H1 (cell line): ENCODE measurements around the gene TSPAN9. TPM values are rescaled to one million over a fixed set of nuclear protein-coding genes. Genes with fewer than 3 reads are reported as not detected.

Experiments used
- CTCF ChIA-PET: fragments of 300-600 bp; sonication (Branson Sonifier 250); formaldehyde crosslinking; loops from one replicate; lab custom pipeline; 2021; ENCODE audit not compliant: partially characterized antibody; lab: Charles Lee
- POLR2A ChIA-PET: fragments of 300-600 bp; sonication (Branson Sonifier 250); formaldehyde crosslinking; loops from one replicate; lab custom pipeline; 2021; ENCODE audit warnings: inconsistent platforms; ENCODE audit not compliant: partially characterized antibody; lab: Charles Lee
- DNase-seq, 2 experiments: peaks; one replicate each; pipeline versions ENCODE4 v3.0.0 to v3.0.0-alpha.2; 2010 to 2022; ENCODE audit warnings: low spot score in 2 of 2, low read depth in 1 of 2, mixed read lengths in 1 of 2
- FAIRE-seq: peaks from 2 replicates; lab custom pipeline; 2011; peaks lifted over from hg19 to GRCh38; lab: Jason Lieb, UNC
- H2AFZ ChIP-seq: 2 replicates; pipeline ENCODE4 v1.8.1; 2012; ENCODE audit warnings: low read length, inconsistent platforms
- H2AK5ac ChIP-seq: 2 replicates; pipeline ENCODE4 v1.6.1; 2013; ENCODE audit warnings: low read depth, low read length
- H2BK120ac ChIP-seq: replicated peaks from 2 replicates; pipeline ENCODE3; 2013; ENCODE audit warnings: low read depth, low read length, inconsistent platforms
- H2BK12ac ChIP-seq: 2 replicates; pipeline ENCODE4 v1.6.1; 2013; ENCODE audit warnings: low read depth, low read length
- H2BK15ac ChIP-seq: 2 replicates; pipeline ENCODE4 v1.6.1; 2013; ENCODE audit warnings: low read length
- H2BK20ac ChIP-seq: 2 replicates; pipeline ENCODE4 v1.6.1; 2013; ENCODE audit warnings: low read length
- H2BK5ac ChIP-seq: 2 replicates; pipeline ENCODE4 v1.6.1; 2013; ENCODE audit warnings: low read depth, low read length
- H3K14ac ChIP-seq: 2 replicates; pipeline ENCODE4 v1.6.1; 2013; ENCODE audit warnings: inconsistent platforms; ENCODE audit not compliant: insufficient read length
- H3K18ac ChIP-seq: 2 replicates; pipeline ENCODE4 v1.6.1; 2013; ENCODE audit warnings: low read length; ENCODE audit errors: extremely low read depth
- H3K23ac ChIP-seq: 2 replicates; pipeline ENCODE4 v1.6.1; 2013; ENCODE audit warnings: inconsistent platforms; ENCODE audit not compliant: insufficient read length
- H3K23me2 ChIP-seq: 2 replicates; pipeline ENCODE4 v1.6.1; 2013; ENCODE audit warnings: low read depth, low read length
- H3K27ac ChIP-seq: 2 replicates; pipeline ENCODE4 v1.6.1; 2011; ENCODE audit warnings: low read depth, low read length, inconsistent platforms
- H3K27me3 ChIP-seq, 4 experiments: replicated peaks in 1 of 4; 1 replicate in 1 of 4; 2 replicates in 3 of 4; pipeline versions ENCODE4 v1.6.1 to v1.8.1; 2011 to 2013; ENCODE audit warnings: low read length in 3 of 4, mild to moderate bottlenecking in 3 of 4, inconsistent platforms in 2 of 4, mixed read lengths in 2 of 4, moderate library complexity in 1 of 4; ENCODE audit not compliant: control insufficient read depth in 3 of 4, insufficient read depth in 3 of 4; ENCODE audit errors: extremely low read depth in 1 of 4
- H3K36me3 ChIP-seq, 4 experiments: 2 replicates each; pipeline versions ENCODE4 v1.6.1 to v1.8.1; 2011 to 2013; ENCODE audit warnings: mild to moderate bottlenecking in 4 of 4, low read length in 3 of 4, moderate library complexity in 2 of 4, control low read depth in 1 of 4, inconsistent platforms in 1 of 4; ENCODE audit not compliant: insufficient read depth in 4 of 4, control insufficient read depth in 2 of 4
- H3K4ac ChIP-seq: replicated peaks from 2 replicates; pipeline ENCODE3; 2013; ENCODE audit warnings: low read length, low read depth, mixed read lengths, inconsistent platforms; ENCODE audit not compliant: insufficient read length
- H3K4me1 ChIP-seq, 4 experiments: replicated peaks in 1 of 4; 1 replicate in 1 of 4; 2 replicates in 3 of 4; pipeline versions ENCODE4 v1.6.1 to v1.8.1; 2011 to 2013; ENCODE audit warnings: low read length in 3 of 4, inconsistent platforms in 2 of 4, mixed read lengths in 1 of 4; ENCODE audit not compliant: insufficient read depth in 4 of 4, control insufficient read depth in 3 of 4
- H3K4me2 ChIP-seq, 2 experiments: 2 replicates each; pipeline versions ENCODE4 v1.6.1 to v1.8.1; 2011 to 2013; ENCODE audit warnings: low read depth in 2 of 2, low read length in 2 of 2, control low read depth in 1 of 2, inconsistent platforms in 1 of 2, mild to moderate bottlenecking in 1 of 2; ENCODE audit not compliant: insufficient read depth in 1 of 2
- H3K4me3 ChIP-seq, 4 experiments: fragments of 200-600, 300-600 bp in 1 of 4; sonication (generic), shearing (Covaris generic), sonication (Bioruptor Twin) in 1 of 4; 2 replicates each; pipeline versions ENCODE4 v1.5.1 to v1.8.1; 2011 to 2016; ENCODE audit warnings: low read length in 4 of 4, low read depth in 3 of 4, control low read depth in 2 of 4, inconsistent platforms in 2 of 4, mild to moderate bottlenecking in 2 of 4, mixed read lengths in 1 of 4, moderate library complexity in 1 of 4; ENCODE audit not compliant: insufficient read depth in 2 of 4; ENCODE audit errors: extremely low read depth in 1 of 4
- H3K56ac ChIP-seq: replicated peaks from 2 replicates; pipeline ENCODE3; 2013; ENCODE audit warnings: low read depth, mild to moderate bottlenecking, mixed read lengths, low read length, inconsistent platforms; ENCODE audit not compliant: insufficient read length
- H3K79me1 ChIP-seq: 2 replicates; pipeline ENCODE4 v1.6.1; 2013; ENCODE audit warnings: low read depth, low read length, control low read depth
- H3K79me2 ChIP-seq, 2 experiments: 2 replicates each; pipeline versions ENCODE4 v1.6.1 to v1.8.1; 2012 to 2013; ENCODE audit warnings: low read length in 2 of 2, mild to moderate bottlenecking in 2 of 2, inconsistent platforms in 1 of 2; ENCODE audit not compliant: insufficient read depth in 2 of 2, control insufficient read depth in 1 of 2
- H3K9ac ChIP-seq, 4 experiments: replicated peaks in 1 of 4; 1 replicate in 1 of 4; 2 replicates in 3 of 4; pipeline versions ENCODE4 v1.6.1 to v1.8.1; 2011 to 2013; ENCODE audit warnings: low read depth in 3 of 4, low read length in 3 of 4, control low read depth in 2 of 4, mild to moderate bottlenecking in 2 of 4, moderate library complexity in 2 of 4, inconsistent platforms in 1 of 4; ENCODE audit errors: extremely low read depth in 1 of 4
- H3K9me3 ChIP-seq, 2 experiments: 2 replicates each; pipeline versions ENCODE4 v1.6.1 to v1.8.1; 2012 to 2013; ENCODE audit warnings: mild to moderate bottlenecking in 2 of 2, moderate library complexity in 2 of 2, control low read depth in 1 of 2, inconsistent platforms in 1 of 2, low read depth in 1 of 2, low read length in 1 of 2, mixed read lengths in 1 of 2; ENCODE audit not compliant: insufficient read depth in 2 of 2
- H4K20me1 ChIP-seq, 2 experiments: replicated peaks in 1 of 2; 2 replicates each; pipeline versions ENCODE3 to v1.8.1; 2011 to 2013; ENCODE audit warnings: inconsistent platforms in 2 of 2, low read length in 2 of 2, mild to moderate bottlenecking in 1 of 2; ENCODE audit not compliant: insufficient read depth in 2 of 2, control insufficient read depth in 1 of 2
- H4K5ac ChIP-seq: 2 replicates; pipeline ENCODE4 v1.6.1; 2013; ENCODE audit warnings: low read length, low read depth, mixed read lengths, inconsistent platforms; ENCODE audit not compliant: insufficient read length
- H4K8ac ChIP-seq: 2 replicates; pipeline ENCODE4 v1.8.0; 2013; ENCODE audit warnings: mild to moderate bottlenecking, moderate library complexity, low read length, inconsistent platforms; ENCODE audit not compliant: insufficient read depth; ENCODE audit errors: extremely low read depth
- H4K91ac ChIP-seq: replicated peaks from 2 replicates; pipeline ENCODE3; 2013; ENCODE audit warnings: low read length, mixed read lengths, inconsistent platforms; ENCODE audit not compliant: insufficient read length
- CHD1 ChIP-seq: IDR thresholded peaks from 2 replicates; pipeline ENCODE4 v1.6.1; 2012; ENCODE audit warnings: low read depth, low read length, improper control_type of control experiment
- JUND ChIP-seq: IDR thresholded peaks from 2 replicates; pipeline ENCODE4 v1.6.1; 2011; ENCODE audit warnings: mild to moderate bottlenecking, improper control_type of control experiment, low read length
- KDM1A ChIP-seq: fragments of 200-600, 300-600 bp; sonication (generic); IDR thresholded peaks from 2 replicates; pipeline ENCODE4 v1.7.1; 2016; ENCODE audit warnings: mild to moderate bottlenecking, low read length, borderline replicate concordance
- KDM5A ChIP-seq: fragments of 200-600 bp; IDR thresholded peaks from 2 replicates; pipeline ENCODE4 v1.7.1; 2012; ENCODE audit warnings: mild to moderate bottlenecking, low read length, inconsistent platforms, mixed read lengths
- NRF1 ChIP-seq: IDR thresholded peaks from 2 replicates; pipeline ENCODE4 v1.6.1; 2011; ENCODE audit warnings: mild to moderate bottlenecking, low read depth, low read length, improper control_type of control experiment
- POLR2A ChIP-seq, 2 experiments: IDR thresholded peaks; 1 replicate in 1 of 2; 2 replicates in 1 of 2; pipeline ENCODE4 v1.6.1; 2011; ENCODE audit warnings: low read depth in 2 of 2, low read length in 2 of 2, mild to moderate bottlenecking in 2 of 2; ENCODE audit errors: control extremely low read depth in 1 of 2
- SRF ChIP-seq: IDR thresholded peaks from 2 replicates; pipeline ENCODE4 v1.6.1; 2011; ENCODE audit warnings: mild to moderate bottlenecking, low read depth, low read length, moderate library complexity
- TEAD4 ChIP-seq: IDR thresholded peaks from 2 replicates; pipeline ENCODE4 v1.6.1; 2012; ENCODE audit warnings: low read depth, low read length, inconsistent platforms, mixed read lengths
- WGBS, 2 experiments: shearing (Covaris generic) in 1 of 2; methylation state at CpG; one replicate each; pipeline versions ENCODE4 v1.1.6 to v1.1.7; 2013 to 2015; ENCODE audit warnings: low lambda C conversion rate in 2 of 2, mixed read lengths in 2 of 2, inconsistent platforms in 1 of 2, low coverage in 1 of 2, missing lambda C conversion rate in 1 of 2; ENCODE audit not compliant: insufficient replicate concordance in 2 of 2, insufficient coverage in 1 of 2, insufficient read length in 1 of 2; ENCODE audit errors: extremely low coverage in 1 of 2, missing lambda C conversion rate in 1 of 2; 5-methylcytosine and 5-hydroxymethylcytosine counted together
- polyA plus RNA-seq, 7 experiments: library from polyadenylated mRNA; depleted of rRNA in 3 of 7; stranded (reverse) in 5 of 7; unstranded in 2 of 7; fragments of >200 nt in 5 of 7; fragments of 200-250 nt in 2 of 7; gene quantifications; 1 replicate in 5 of 7; 2 replicates in 1 of 7; 4 replicates in 1 of 7; pipeline versions ENCODE4 v1.2.1 to v1.2.3, GENCODE V29; 2011 to 2013; ENCODE audit warnings: missing spikeins in 2 of 7, mixed read lengths in 2 of 7
- total RNA-seq: library from RNA; stranded (reverse); fragmentation: NEBNext Ultra II Directional; extraction: Animal tissue kit (Norgen Biotek cat#: 25700); gene quantifications from 2 replicates; pipeline ENCODE4 v1.2.1, GENCODE V29; 2021
- TF ChIP-seq, protein P1 (sequence below): IDR thresholded peaks from 2 replicates; pipeline ENCODE4 v1.6.1; 2012; ENCODE audit warnings: inconsistent platforms

The TSPAN9 gene
- total and polyA plus RNA-seq, 2 of the 8 experiments (the other 6 are each of a cell fraction or from before 2014, with no cell fraction given) = 11.5 to 29.1 TPM

DNA sequence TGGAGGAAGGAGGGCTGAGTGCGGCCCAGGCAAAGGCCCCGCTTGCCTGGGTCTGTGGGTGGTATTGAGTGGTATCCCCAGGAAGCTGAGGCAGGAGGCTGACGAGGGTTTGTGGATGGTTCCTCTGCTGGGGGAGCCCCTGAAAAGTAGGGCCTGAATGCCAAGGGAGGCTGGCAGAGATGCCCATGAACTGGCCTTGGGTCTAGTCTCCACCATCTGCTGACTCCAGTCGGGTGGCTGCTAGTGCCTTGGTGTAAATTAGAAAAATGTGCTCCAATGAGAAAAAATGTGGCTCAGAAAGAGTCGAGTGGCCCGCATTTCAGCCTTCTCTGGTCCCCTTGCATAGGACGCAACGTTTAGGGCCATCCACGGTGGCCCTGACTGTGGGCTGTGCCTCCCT, 232.6 kb downstream of the TSPAN9 start:
- Histone ChIP-seq H3K4ac (no peak overlapping the region), H2AFZ (no peak overlapping the region), H3K4me1 (peaks cover 0 to 5% (median 0%) of the 10 kb centered on the region in 4 experiments; a peak in 2 of 7 replicates), H3K79me2 (no peaks in the 10 kb centered on the region), H3K18ac (no peak overlapping the region), H3K9me3 (no peaks in the 10 kb centered on the region), H3K27ac (no peak overlapping the region), H3K9ac (no peak overlapping the region), H3K23me2 (no peaks in the 10 kb centered on the region), H2BK5ac (no peak overlapping the region), H4K91ac (no peak overlapping the region), H4K8ac (peak overlapping the region; percentile 38; the same call in 1 of the 2 replicates), H2BK15ac (no peak overlapping the region), H3K56ac (no peak overlapping the region), H3K23ac (no peak overlapping the region), H2BK20ac (no peak overlapping the region), H2BK12ac (no peak overlapping the region), H3K4me2 (no peak overlapping the region), H3K27me3 (no peaks in the 10 kb centered on the region; a peak in 2 of 7 replicates), H2BK120ac (no peak overlapping the region), H3K36me3 (no peaks in the 10 kb centered on the region), H3K79me1 (no peaks in the 10 kb centered on the region), H4K20me1 (no peaks in the 10 kb centered on the region), H3K4me3 (no peak overlapping the region), H2AK5ac (no peak overlapping the region), H3K14ac (no peak overlapping the region), H4K5ac (no peak overlapping the region)
- FAIRE-seq (no peak), DNase-seq (no peak)
- WGBS, 2 experiments = 94% methylated on average over 8 of the region's 9 CpGs; no CpG with 5 or more reads in 1 of the 2 experiments
- TF ChIP-seq JUND (no peak), TEAD4 (no peak), KDM5A (no peak), NRF1 (no peak), POLR2A (IDR thresholded peaks at IDR 0.05; ENCODE audit: control extremely low read depth in 1 of 2, low read depth in 2 of 2, low read length in 2 of 2) (no peak), SRF (no peak), KDM1A (no peak), CHD1 (no peak)
- TF ChIP-seq, protein P1, sequence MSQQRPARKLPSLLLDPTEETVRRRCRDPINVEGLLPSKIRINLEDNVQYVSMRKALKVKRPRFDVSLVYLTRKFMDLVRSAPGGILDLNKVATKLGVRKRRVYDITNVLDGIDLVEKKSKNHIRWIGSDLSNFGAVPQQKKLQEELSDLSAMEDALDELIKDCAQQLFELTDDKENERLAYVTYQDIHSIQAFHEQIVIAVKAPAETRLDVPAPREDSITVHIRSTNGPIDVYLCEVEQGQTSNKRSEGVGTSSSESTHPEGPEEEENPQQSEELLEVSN = no peak
- ChIA-PET POLR2A (no interaction called here), CTCF (interaction anchor here (1.2 kb wide), 1 partner anchor 108 kb away, joined by 4 read pairs; no protein-coding TSS in a partner anchor)
